Ovary (tissue), 9 donors: Measurements from ENCODE around the gene ALK. TPM values are rescaled to one million over a fixed set of nuclear protein-coding genes. Genes with fewer than 3 reads are reported as not detected.

Experiments
- DNase-seq, 5 donors: peaks; one replicate each; pipeline ENCODE4 v3.0.0-alpha.2; 2019 to 2020
- H3K27ac ChIP-seq, 2 donors: fragments of 200-600 bp; one replicate each; pipeline versions ENCODE4 v1.5.1 to v1.8.0; 2019 to 2022
- H3K27me3 ChIP-seq: fragments of 200-600 bp; one replicate; pipeline ENCODE4 v1.8.0; 2022
- H3K36me3 ChIP-seq: fragments of 200-600 bp; sonication (generic); one replicate; pipeline ENCODE4 v1.5.1; 2019
- H3K4me1 ChIP-seq: one replicate; pipeline ENCODE4 v1.8.1; 2013; ENCODE audit warnings: mild to moderate bottlenecking, moderate library complexity; ENCODE audit not compliant: insufficient read depth
- H3K4me3 ChIP-seq: fragments of 200-600 bp; sonication (generic); one replicate; pipeline ENCODE4 v1.5.1; 2017
- H3K9me3 ChIP-seq, 2 donors: fragments of 200-600 bp in 1 of 2; sonication (generic) in 1 of 2; one replicate each; pipeline versions ENCODE4 v1.5.1 to v1.8.1; 2013 to 2019; ENCODE audit warnings: mild to moderate bottlenecking in 1 of 2, moderate library complexity in 1 of 2
- CTCF ChIP-seq, 3 donors: fragments of 450-650 bp in 2 of 3; fragments of 200-600 bp in 1 of 3; IDR thresholded peaks; one replicate each; pipeline versions ENCODE4 v1.5.1 to v1.8.0; 2016 to 2022; ENCODE audit warnings: antibody characterized with exemption in 3 of 3, mild to moderate bottlenecking in 1 of 3
- EP300 ChIP-seq: sonication (generic); formaldehyde crosslinking; IDR thresholded peaks from one replicate; pipeline ENCODE4 v1.6.1; 2017; ENCODE audit warnings: antibody characterized with exemption
- POLR2A ChIP-seq: fragments of 450-650 bp; IDR thresholded peaks from one replicate; pipeline ENCODE4 v1.6.1; 2017; ENCODE audit warnings: antibody characterized with exemption, mild to moderate bottlenecking, moderate library complexity
- WGBS, 3 donors: extraction: QIAGEN DNeasy Blood & Tissue Kit in 1 of 3; methylation state at CpG; one replicate each; pipeline versions ENCODE4 v1.1.5 to v1.1.7; 2013 to 2017; 5-methylcytosine and 5-hydroxymethylcytosine counted together
- intact Hi-C, 4 donors: fragments of 100-400 bp; cut with DNase I; formaldehyde crosslinking; loops; one replicate each; pipeline versions ENCODE4 v1.11.0 to v1.15.1; 2022 to 2023
- polyA plus RNA-seq, 2 donors: library from polyadenylated mRNA; stranded (reverse); fragments of 200-250 nt in 1 of 2; fragments of 350-450 nt in 1 of 2; fragmentation: Illumina TruSeq in 1 of 2; extraction: RNeasy Lipid Tissue Mini Kit (QIAGEN cat#74804) in 1 of 2; gene quantifications; one replicate each; pipeline ENCODE4 v1.2.3, GENCODE V29; 2013 to 2014
- total RNA-seq, 7 donors: library from RNA; depleted of rRNA in 2 of 7; stranded (reverse); fragments of >200 nt in 2 of 7; fragmentation: NEBNext Ultra II Directional in 3 of 7; extraction: Animal tissue kit (Norgen Biotek cat#: 25700) in 3 of 7; gene quantifications; one replicate each; pipeline versions ENCODE4 v1.1.0 to v1.2.4, GENCODE V29; 2016 to 2023
- donor health status: DM: no; HTN: no; CAD: no; lungs with moderate emphysema.
- donor health status: DM: no; HTN: no; CAD: no.
- donor health status: Bipolar disorder and iron deficiency.
- donor health status: DM: yes; HTN: yes; CAD: no.
- donor health status: DM: no; HTN: no; CAD: no.
- donor health status: DM: yes; HTN: yes; CAD: no.

The ALK gene
- total and polyA plus RNA-seq, 9 donors: 0.05 to 1.7 (median 0.23) TPM; not detected in 1

- WGBS, 3 donors: 23 to 28% (median 26%) methylated on average over 1 of the region's 1 CpG
- no peak overlapping the region for H3K27ac ChIP-seq
- TF ChIP-seq POLR2A: no peak
- TF ChIP-seq EP300: no peak
- no peak for TF ChIP-seq CTCF (IDR thresholded peaks at IDR 0.05)
- no peaks in the 10 kb centered on the region for H3K27me3 ChIP-seq
- DNase-seq: no peak
- no peaks in the 10 kb centered on the region for H3K36me3 ChIP-seq
- intact Hi-C loops: no loop called here
- H3K9me3 ChIP-seq: no peaks in the 10 kb centered on the region
- H3K4me3 ChIP-seq: no peak overlapping the region
- no peaks in the 10 kb centered on the region for H3K4me1 ChIP-seq
Measured at GRCh38 chr2:29931818-29932217, 10.4 kb upstream of the ALK start.

GRCh38 chr2:29923110-29923721 is 1.8 kb upstream of the ALK start:
- WGBS, 3 donors: 17 to 22% (median 20%) methylated on average over 3 of the region's 3 CpGs
- Histone ChIP-seq H3K27me3 (no peaks in the 10 kb centered on the region), H3K9me3 (no peaks in the 10 kb centered on the region), H3K4me1 (peaks cover 17% of the 10 kb centered on the region), H3K27ac (no peak overlapping the region), H3K36me3 (no peaks in the 10 kb centered on the region), H3K4me3 (no peak overlapping the region)
- DNase-seq: peak in 3 of 5 donors; percentile 20 to 43 (median 35)
- no peak for TF ChIP-seq EP300
- TF ChIP-seq CTCF (IDR thresholded peaks at IDR 0.05): peak in 2 of 3 donors; percentile 13 to 42
- intact Hi-C loops: no loop called here

- Histone ChIP-seq H3K36me3 (no peaks in the 10 kb centered on the region), H3K9me3 (no peaks in the 10 kb centered on the region), H3K4me3 (no peak overlapping the region), H3K4me1 (peaks cover 17% of the 10 kb centered on the region), H3K27me3 (no peaks in the 10 kb centered on the region), H3K27ac (no peak overlapping the region)
- no peak for TF ChIP-seq POLR2A
- no peak for TF ChIP-seq CTCF (IDR thresholded peaks at IDR 0.05)
- no peak for TF ChIP-seq EP300
- DNase-seq: no peak
- intact Hi-C loops: no loop called here
- 72 to 86% (median 79%) methylated on average over 4 of the region's 4 CpGs for WGBS, 3 donors
Measured at GRCh38 chr2:29922605-29923004, 1.2 kb upstream of the ALK start.

- DNase-seq: peak in 1 of 5 donors; percentile 17
- H3K4me1 ChIP-seq: peaks cover 17% of the 10 kb centered on the region
- no peaks in the 10 kb centered on the region for H3K27me3 ChIP-seq
- intact Hi-C loops: no loop called here
- TF ChIP-seq EP300 (no peak), POLR2A (no peak), CTCF (IDR thresholded peaks at IDR 0.05) (no peak)
- 0 to 1% (median 1%) methylated on average over 35 to 71 of the region's 71 CpGs for WGBS, 3 donors
- H3K4me3 ChIP-seq: peak overlapping the region; percentile 12
- no peaks in the 10 kb centered on the region for H3K36me3 ChIP-seq
- no peaks in the 10 kb centered on the region for H3K9me3 ChIP-seq
- no peak overlapping the region for H3K27ac ChIP-seq
Measured at GRCh38 chr2:29920631-29921559, 491 bp downstream of the ALK start.
